ENCODE data around the gene TANGO2.

TANGO2 gene

GRCh38 chr22:20091690-20092476 is 71.0 kb downstream of the TANGO2 start:
- Histone ChIP-seq H2BK15ac (ENCODE audit: low read length) (no peak overlapping the region), H3K9me3 (replicated peaks in 1 of 2; ENCODE audit: control insufficient read depth in 2 of 2, insufficient read depth in 1 of 2, low read depth in 1 of 2, low read length in 2 of 2) (peaks cover 1 to 10% of the 10 kb centered on the region in 2 donors), H2AFZ (ENCODE audit: low read length) (no peak overlapping the region), H2AK5ac (ENCODE audit: low read depth, low read length) (no peak overlapping the region), H3K79me1 (ENCODE audit: low read depth, low read length) (peaks cover 34% of the 10 kb centered on the region), H3K4ac (ENCODE audit: low read length) (no peak overlapping the region), H3K18ac (ENCODE audit: low read length) (no peak overlapping the region), H3K36me3 (replicated peaks in 1 of 2; ENCODE audit: control insufficient read depth in 2 of 2, insufficient read depth in 2 of 2, low read length in 2 of 2) (peaks cover 86 to 100% of the 10 kb centered on the region in 2 donors), H3K4me3 (ENCODE audit: low read length in 2 of 2) (no peak overlapping the region), H2BK12ac (ENCODE audit: low read length) (no peak overlapping the region), H3K23ac (ENCODE audit: low read depth, low read length, poor library complexity) (peak overlapping the region; percentile 71), H4K91ac (ENCODE audit: low read depth, low read length, poor library complexity) (no peak overlapping the region), H3K27ac (replicated peaks; ENCODE audit: low read length) (no peak overlapping the region), H3K4me1 (ENCODE audit: control insufficient read depth in 2 of 2, insufficient read depth in 1 of 2, low read depth in 1 of 2, low read length in 2 of 2) (no peaks in the 10 kb centered on the region), H2BK5ac (ENCODE audit: low read length) (no peak overlapping the region), H3K4me2 (ENCODE audit: insufficient read depth, low read length, poor library complexity, severe bottlenecking) (no peak overlapping the region), H3K27me3 (ENCODE audit: control insufficient read depth in 3 of 3, insufficient read depth in 3 of 3, low read depth in 1 of 3, low read length in 3 of 3) (no peaks in the 10 kb centered on the region), H3K9ac (ENCODE audit: low read depth, low read length, poor library complexity) (peak overlapping the region; percentile 72), H2BK120ac (ENCODE audit: low read depth, low read length) (no peak overlapping the region), H3K14ac (ENCODE audit: low read length) (no peak overlapping the region), H4K8ac (ENCODE audit: low read depth, low read length) (no peak overlapping the region)
- no CpG with 5 or more reads among the region's 16 CpGs for WGBS, 2 donors (ENCODE audit: extremely low coverage in 2 of 2, insufficient read length in 2 of 2, insufficient replicate concordance in 1 of 2)
- DNase-seq (ENCODE audit: low spot score), result no peak

- H2BK5ac ChIP-seq (ENCODE audit: low read length), result no peak overlapping the region
- no peak overlapping the region for H2AK5ac ChIP-seq (ENCODE audit: low read depth, low read length)
- no peak overlapping the region for H2AFZ ChIP-seq (ENCODE audit: low read length)
- no peak overlapping the region for H3K4ac ChIP-seq (ENCODE audit: low read length)
- H3K9ac ChIP-seq (ENCODE audit: low read depth, low read length, poor library complexity), result peak overlapping the region; percentile 72
- no peak for DNase-seq (ENCODE audit: low spot score)
- H3K36me3 ChIP-seq (replicated peaks in 1 of 2; ENCODE audit: control insufficient read depth in 2 of 2, insufficient read depth in 2 of 2, low read length in 2 of 2), result peaks cover 84 to 100% of the 10 kb centered on the region in 2 donors
- H4K8ac ChIP-seq (ENCODE audit: low read depth, low read length), result no peak overlapping the region
- WGBS, 2 donors (ENCODE audit: extremely low coverage in 2 of 2, insufficient read length in 2 of 2, insufficient replicate concordance in 1 of 2), result no CpG with 5 or more reads among the region's 11 CpGs
- H2BK15ac ChIP-seq (ENCODE audit: low read length), result no peak overlapping the region
- no peak overlapping the region for H3K14ac ChIP-seq (ENCODE audit: low read length)
- no peak overlapping the region for H3K18ac ChIP-seq (ENCODE audit: low read length)
- H3K9me3 ChIP-seq (replicated peaks in 1 of 2; ENCODE audit: control insufficient read depth in 2 of 2, insufficient read depth in 1 of 2, low read depth in 1 of 2, low read length in 2 of 2), result peaks cover 1 to 12% of the 10 kb centered on the region in 2 donors
- H3K27me3 ChIP-seq (ENCODE audit: control insufficient read depth in 3 of 3, insufficient read depth in 3 of 3, low read depth in 1 of 3, low read length in 3 of 3), result no peaks in the 10 kb centered on the region
- no peak overlapping the region for H3K23ac ChIP-seq (ENCODE audit: low read depth, low read length, poor library complexity)
- H4K91ac ChIP-seq (ENCODE audit: low read depth, low read length, poor library complexity), result no peak overlapping the region
- H2BK120ac ChIP-seq (ENCODE audit: low read depth, low read length), result no peak overlapping the region
- no peak overlapping the region for H3K4me3 ChIP-seq (ENCODE audit: low read length in 2 of 2)
- no peak overlapping the region for H3K4me2 ChIP-seq (ENCODE audit: insufficient read depth, low read length, poor library complexity, severe bottlenecking)
- no peak overlapping the region for H2BK12ac ChIP-seq (ENCODE audit: low read length)
- peaks cover 28% of the 10 kb centered on the region for H3K79me1 ChIP-seq (ENCODE audit: low read depth, low read length)
- H3K27ac ChIP-seq (replicated peaks; ENCODE audit: low read length), result no peak overlapping the region
- no peaks in the 10 kb centered on the region for H3K4me1 ChIP-seq (ENCODE audit: control insufficient read depth in 2 of 2, insufficient read depth in 1 of 2, low read depth in 1 of 2, low read length in 2 of 2)
Observed at GRCh38 chr22:20092477-20092854, 71.6 kb downstream of the TANGO2 start.

GRCh38 chr22:20093418-20094196 is 72.7 kb downstream of the TANGO2 start:
- H3K36me3 ChIP-seq (replicated peaks in 1 of 2; ENCODE audit: control insufficient read depth in 2 of 2, insufficient read depth in 2 of 2, low read length in 2 of 2), result peaks cover 76 to 100% of the 10 kb centered on the region in 2 donors
- H2BK5ac ChIP-seq (ENCODE audit: low read length), result no peak overlapping the region
- H3K9ac ChIP-seq (ENCODE audit: low read depth, low read length, poor library complexity), result peak overlapping the region; percentile 12
- no CpG with 5 or more reads among the region's 13 CpGs for WGBS, 2 donors (ENCODE audit: extremely low coverage in 2 of 2, insufficient read length in 2 of 2, insufficient replicate concordance in 1 of 2)
- no peak overlapping the region for H4K8ac ChIP-seq (ENCODE audit: low read depth, low read length)
- peaks cover 1 to 12% of the 10 kb centered on the region in 2 donors for H3K9me3 ChIP-seq (replicated peaks in 1 of 2; ENCODE audit: control insufficient read depth in 2 of 2, insufficient read depth in 1 of 2, low read depth in 1 of 2, low read length in 2 of 2)
- H3K18ac ChIP-seq (ENCODE audit: low read length), result no peak overlapping the region
- H3K4ac ChIP-seq (ENCODE audit: low read length), result no peak overlapping the region
- peak overlapping the region; percentile 89 for H3K23ac ChIP-seq (ENCODE audit: low read depth, low read length, poor library complexity)
- H3K4me2 ChIP-seq (ENCODE audit: insufficient read depth, low read length, poor library complexity, severe bottlenecking), result no peak overlapping the region
- no peak overlapping the region for H2BK12ac ChIP-seq (ENCODE audit: low read length)
- H2AK5ac ChIP-seq (ENCODE audit: low read depth, low read length), result no peak overlapping the region
- H2BK15ac ChIP-seq (ENCODE audit: low read length), result no peak overlapping the region
- peak overlapping the region in 1 of 2 donors; percentile 61 for H3K4me3 ChIP-seq (ENCODE audit: low read length in 2 of 2)
- H3K27me3 ChIP-seq (ENCODE audit: control insufficient read depth in 3 of 3, insufficient read depth in 3 of 3, low read depth in 1 of 3, low read length in 3 of 3), result no peaks in the 10 kb centered on the region
- DNase-seq (ENCODE audit: low spot score), result no peak
- no peak overlapping the region for H4K91ac ChIP-seq (ENCODE audit: low read depth, low read length, poor library complexity)
- no peak overlapping the region for H2BK120ac ChIP-seq (ENCODE audit: low read depth, low read length)
- no peak overlapping the region for H2AFZ ChIP-seq (ENCODE audit: low read length)
- peaks cover 22% of the 10 kb centered on the region for H3K79me1 ChIP-seq (ENCODE audit: low read depth, low read length)
- H3K4me1 ChIP-seq (ENCODE audit: control insufficient read depth in 2 of 2, insufficient read depth in 1 of 2, low read depth in 1 of 2, low read length in 2 of 2), result no peaks in the 10 kb centered on the region
- H3K27ac ChIP-seq (replicated peaks; ENCODE audit: low read length), result no peak overlapping the region
- H3K14ac ChIP-seq (ENCODE audit: low read length), result no peak overlapping the region

GRCh38 chr22:20094197-20094807 is 73.4 kb downstream of the TANGO2 start:
- DNase-seq (ENCODE audit: low spot score), result no peak
- no CpG with 5 or more reads among the region's 15 CpGs for WGBS, 2 donors (ENCODE audit: extremely low coverage in 2 of 2, insufficient read length in 2 of 2, insufficient replicate concordance in 1 of 2)
- Histone ChIP-seq H3K23ac (ENCODE audit: low read depth, low read length, poor library complexity) (peak overlapping the region; percentile 89), H2BK12ac (ENCODE audit: low read length) (no peak overlapping the region), H4K91ac (ENCODE audit: low read depth, low read length, poor library complexity) (no peak overlapping the region), H3K27me3 (ENCODE audit: control insufficient read depth in 3 of 3, insufficient read depth in 3 of 3, low read depth in 1 of 3, low read length in 3 of 3) (no peaks in the 10 kb centered on the region), H3K27ac (replicated peaks; ENCODE audit: low read length) (no peak overlapping the region), H3K14ac (ENCODE audit: low read length) (no peak overlapping the region), H2BK15ac (ENCODE audit: low read length) (no peak overlapping the region), H3K4ac (ENCODE audit: low read length) (no peak overlapping the region), H3K9me3 (replicated peaks in 1 of 2; ENCODE audit: control insufficient read depth in 2 of 2, insufficient read depth in 1 of 2, low read depth in 1 of 2, low read length in 2 of 2) (peaks cover 1 to 12% of the 10 kb centered on the region in 2 donors), H2AFZ (ENCODE audit: low read length) (no peak overlapping the region), H3K79me1 (ENCODE audit: low read depth, low read length) (peaks cover 20% of the 10 kb centered on the region), H3K4me1 (ENCODE audit: control insufficient read depth in 2 of 2, insufficient read depth in 1 of 2, low read depth in 1 of 2, low read length in 2 of 2) (no peaks in the 10 kb centered on the region), H2AK5ac (ENCODE audit: low read depth, low read length) (no peak overlapping the region), H3K18ac (ENCODE audit: low read length) (no peak overlapping the region), H4K8ac (ENCODE audit: low read depth, low read length) (no peak overlapping the region), H3K36me3 (replicated peaks in 1 of 2; ENCODE audit: control insufficient read depth in 2 of 2, insufficient read depth in 2 of 2, low read length in 2 of 2) (peaks cover 78 to 100% of the 10 kb centered on the region in 2 donors), H2BK120ac (ENCODE audit: low read depth, low read length) (no peak overlapping the region), H3K4me2 (ENCODE audit: insufficient read depth, low read length, poor library complexity, severe bottlenecking) (no peak overlapping the region), H3K9ac (ENCODE audit: low read depth, low read length, poor library complexity) (no peak overlapping the region), H2BK5ac (ENCODE audit: low read length) (no peak overlapping the region), H3K4me3 (ENCODE audit: low read length in 2 of 2) (no peak overlapping the region)
